ENCODE measurements around the gene PIAS3. TPM values are rescaled to one million over a fixed set of nuclear protein-coding genes. Genes with fewer than 3 reads are reported as not detected.

PIAS3 gene
- total and polyA plus RNA-seq, 10 of the 15 experiments (the other 5 are each of a cell fraction or from before 2014, with no cell fraction given), result 0.85 to 14.9 (median 10.6) TPM

- TF ChIP-seq ZNF592 (IDR thresholded peaks at IDR 0.05) (no peak), GATAD2B (conservative IDR thresholded peaks at IDR 0.05; ENCODE audit: low read depth) (peak; percentile 79), CEBPB (IDR thresholded peaks at IDR 0.05; ENCODE audit: borderline replicate concordance in 1 of 2, low read depth in 2 of 2, low read length in 2 of 2) (no peak), NFYB (IDR thresholded peaks at IDR 0.05; ENCODE audit: insufficient read depth, low read depth, low read length) (no peak), ZBTB4 (CRISPR knock-in tag; IDR thresholded peaks at IDR 0.05) (no peak), MEF2A (IDR thresholded peaks at IDR 0.05; ENCODE audit: insufficient read depth, low read depth, low read length) (no peak), HCFC1 (IDR thresholded peaks at IDR 0.05; ENCODE audit: low read length) (no peak; the same call in 1 of the 2 replicates), MXI1 (IDR thresholded peaks at IDR 0.05; ENCODE audit: low read depth, low read length) (peak; percentile 96), ZBTB11 (CRISPR knock-in tag; IDR thresholded peaks at IDR 0.05) (no peak), FOXM1 (IDR thresholded peaks at IDR 0.05; ENCODE audit: low read depth, low read length) (no peak), ZNF207 (IDR thresholded peaks at IDR 0.05; ENCODE audit: borderline replicate concordance) (no peak), RBBP5 (conservative IDR thresholded peaks at IDR 0.05) (0 out of 2 replicates have a peak, but pooled peaks have one; percentile 60)
These were observed 35.0 kb downstream of the PIAS3 start, which contains the start of the genes POLR3C and RNF115 (continued) for GRCh38 chr1:145823565-145824498.
